ENCODE measurements around the gene MAT2B.

DNA sequence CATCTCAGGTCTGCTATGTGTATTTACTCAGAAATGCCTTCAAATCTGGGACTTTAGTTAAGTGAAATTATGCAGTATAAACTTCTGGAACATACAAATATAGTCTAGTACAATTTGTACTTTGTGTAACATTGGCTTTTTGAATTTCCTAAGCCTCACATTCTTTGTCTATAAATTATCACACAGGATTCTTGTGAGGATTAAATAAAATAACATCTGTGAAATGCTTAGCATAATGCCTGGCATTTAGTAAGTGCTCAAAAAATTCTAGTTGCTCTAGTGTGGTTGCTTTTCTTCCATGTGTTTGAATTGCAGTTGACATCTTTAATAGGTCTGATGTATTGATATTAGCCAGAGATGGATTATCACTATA lies 42.4 kb upstream of the MAT2B start:
- TF ChIP-seq, protein P1, sequence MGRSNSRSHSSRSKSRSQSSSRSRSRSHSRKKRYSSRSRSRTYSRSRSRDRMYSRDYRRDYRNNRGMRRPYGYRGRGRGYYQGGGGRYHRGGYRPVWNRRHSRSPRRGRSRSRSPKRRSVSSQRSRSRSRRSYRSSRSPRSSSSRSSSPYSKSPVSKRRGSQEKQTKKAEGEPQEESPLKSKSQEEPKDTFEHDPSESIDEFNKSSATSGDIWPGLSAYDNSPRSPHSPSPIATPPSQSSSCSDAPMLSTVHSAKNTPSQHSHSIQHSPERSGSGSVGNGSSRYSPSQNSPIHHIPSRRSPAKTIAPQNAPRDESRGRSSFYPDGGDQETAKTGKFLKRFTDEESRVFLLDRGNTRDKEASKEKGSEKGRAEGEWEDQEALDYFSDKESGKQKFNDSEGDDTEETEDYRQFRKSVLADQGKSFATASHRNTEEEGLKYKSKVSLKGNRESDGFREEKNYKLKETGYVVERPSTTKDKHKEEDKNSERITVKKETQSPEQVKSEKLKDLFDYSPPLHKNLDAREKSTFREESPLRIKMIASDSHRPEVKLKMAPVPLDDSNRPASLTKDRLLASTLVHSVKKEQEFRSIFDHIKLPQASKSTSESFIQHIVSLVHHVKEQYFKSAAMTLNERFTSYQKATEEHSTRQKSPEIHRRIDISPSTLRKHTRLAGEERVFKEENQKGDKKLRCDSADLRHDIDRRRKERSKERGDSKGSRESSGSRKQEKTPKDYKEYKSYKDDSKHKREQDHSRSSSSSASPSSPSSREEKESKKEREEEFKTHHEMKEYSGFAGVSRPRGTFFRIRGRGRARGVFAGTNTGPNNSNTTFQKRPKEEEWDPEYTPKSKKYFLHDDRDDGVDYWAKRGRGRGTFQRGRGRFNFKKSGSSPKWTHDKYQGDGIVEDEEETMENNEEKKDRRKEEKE (IDR thresholded peaks at IDR 0.05): no peak
- TF ChIP-seq, protein P2, sequence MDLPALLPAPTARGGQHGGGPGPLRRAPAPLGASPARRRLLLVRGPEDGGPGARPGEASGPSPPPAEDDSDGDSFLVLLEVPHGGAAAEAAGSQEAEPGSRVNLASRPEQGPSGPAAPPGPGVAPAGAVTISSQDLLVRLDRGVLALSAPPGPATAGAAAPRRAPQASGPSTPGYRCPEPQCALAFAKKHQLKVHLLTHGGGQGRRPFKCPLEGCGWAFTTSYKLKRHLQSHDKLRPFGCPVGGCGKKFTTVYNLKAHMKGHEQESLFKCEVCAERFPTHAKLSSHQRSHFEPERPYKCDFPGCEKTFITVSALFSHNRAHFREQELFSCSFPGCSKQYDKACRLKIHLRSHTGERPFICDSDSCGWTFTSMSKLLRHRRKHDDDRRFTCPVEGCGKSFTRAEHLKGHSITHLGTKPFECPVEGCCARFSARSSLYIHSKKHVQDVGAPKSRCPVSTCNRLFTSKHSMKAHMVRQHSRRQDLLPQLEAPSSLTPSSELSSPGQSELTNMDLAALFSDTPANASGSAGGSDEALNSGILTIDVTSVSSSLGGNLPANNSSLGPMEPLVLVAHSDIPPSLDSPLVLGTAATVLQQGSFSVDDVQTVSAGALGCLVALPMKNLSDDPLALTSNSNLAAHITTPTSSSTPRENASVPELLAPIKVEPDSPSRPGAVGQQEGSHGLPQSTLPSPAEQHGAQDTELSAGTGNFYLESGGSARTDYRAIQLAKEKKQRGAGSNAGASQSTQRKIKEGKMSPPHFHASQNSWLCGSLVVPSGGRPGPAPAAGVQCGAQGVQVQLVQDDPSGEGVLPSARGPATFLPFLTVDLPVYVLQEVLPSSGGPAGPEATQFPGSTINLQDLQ (CRISPR knock-in tag; IDR thresholded peaks at IDR 0.05): no peak
- no peak for TF ChIP-seq EZH2 (conservative IDR thresholded peaks at IDR 0.05; ENCODE audit: low read depth, low read length)
- TF ChIP-seq, protein P3, sequence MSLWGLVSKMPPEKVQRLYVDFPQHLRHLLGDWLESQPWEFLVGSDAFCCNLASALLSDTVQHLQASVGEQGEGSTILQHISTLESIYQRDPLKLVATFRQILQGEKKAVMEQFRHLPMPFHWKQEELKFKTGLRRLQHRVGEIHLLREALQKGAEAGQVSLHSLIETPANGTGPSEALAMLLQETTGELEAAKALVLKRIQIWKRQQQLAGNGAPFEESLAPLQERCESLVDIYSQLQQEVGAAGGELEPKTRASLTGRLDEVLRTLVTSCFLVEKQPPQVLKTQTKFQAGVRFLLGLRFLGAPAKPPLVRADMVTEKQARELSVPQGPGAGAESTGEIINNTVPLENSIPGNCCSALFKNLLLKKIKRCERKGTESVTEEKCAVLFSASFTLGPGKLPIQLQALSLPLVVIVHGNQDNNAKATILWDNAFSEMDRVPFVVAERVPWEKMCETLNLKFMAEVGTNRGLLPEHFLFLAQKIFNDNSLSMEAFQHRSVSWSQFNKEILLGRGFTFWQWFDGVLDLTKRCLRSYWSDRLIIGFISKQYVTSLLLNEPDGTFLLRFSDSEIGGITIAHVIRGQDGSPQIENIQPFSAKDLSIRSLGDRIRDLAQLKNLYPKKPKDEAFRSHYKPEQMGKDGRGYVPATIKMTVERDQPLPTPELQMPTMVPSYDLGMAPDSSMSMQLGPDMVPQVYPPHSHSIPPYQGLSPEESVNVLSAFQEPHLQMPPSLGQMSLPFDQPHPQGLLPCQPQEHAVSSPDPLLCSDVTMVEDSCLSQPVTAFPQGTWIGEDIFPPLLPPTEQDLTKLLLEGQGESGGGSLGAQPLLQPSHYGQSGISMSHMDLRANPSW (CRISPR knock-in tag; IDR thresholded peaks at IDR 0.05; ENCODE audit: borderline replicate concordance): no peak
- TF ChIP-seq CREM (IDR thresholded peaks at IDR 0.05): no peak
- TF ChIP-seq CREM (CRISPR knock-in tag; IDR thresholded peaks at IDR 0.05): no peak
- no peak for TF ChIP-seq RFX5 (IDR thresholded peaks at IDR 0.05; ENCODE audit: low read depth, low read length)
- TF ChIP-seq ZNF282 (IDR thresholded peaks at IDR 0.05; ENCODE audit: partially characterized antibody): no peak
